WTC11 (cell line): ENCODE results near the gene SGSM2.

Source experiments
- CREB1 ChIP-seq: sonication (generic); formaldehyde crosslinking; IDR thresholded peaks from 2 replicates; pipeline ENCODE4 v1.8.0; 2023; ENCODE audit warnings: mild to moderate bottlenecking, missing genetic modification reagents
- CTCF ChIP-seq: fragments of 200-600 bp; IDR thresholded peaks from 2 replicates; pipeline ENCODE4 v1.8.0; 2022; ENCODE audit warnings: antibody characterized with exemption
- ETV6 ChIP-seq: sonication (generic); formaldehyde crosslinking; IDR thresholded peaks from 2 replicates; pipeline ENCODE4 v1.8.1; 2022; ENCODE audit warnings: mild to moderate bottlenecking, missing genetic modification reagents
- MYBL2 ChIP-seq: sonication (generic); formaldehyde crosslinking; IDR thresholded peaks from 2 replicates; pipeline ENCODE4 v1.8.1; 2023; ENCODE audit warnings: mild to moderate bottlenecking, moderate library complexity, missing genetic modification reagents
- NFYB ChIP-seq: sonication (generic); formaldehyde crosslinking; conservative IDR thresholded peaks from 2 replicates; pipeline ENCODE4 v1.8.0; 2022; ENCODE audit warnings: low read depth, missing genetic modification reagents
- RELA ChIP-seq: sonication (generic); formaldehyde crosslinking; IDR thresholded peaks from 2 replicates; pipeline ENCODE4 v1.8.1; 2022; ENCODE audit warnings: missing genetic modification reagents, mild to moderate bottlenecking, borderline replicate concordance
- SMAD4 ChIP-seq: sonication (generic); formaldehyde crosslinking; IDR thresholded peaks from 2 replicates; pipeline ENCODE4 v1.8.0; 2022; ENCODE audit warnings: mild to moderate bottlenecking, missing genetic modification reagents
- SP1 ChIP-seq: sonication (generic); formaldehyde crosslinking; conservative IDR thresholded peaks from 2 replicates; pipeline ENCODE4 v1.8.1; 2022; ENCODE audit warnings: missing genetic modification reagents
- TF ChIP-seq, protein P1 (sequence below): sonication (generic); formaldehyde crosslinking; IDR thresholded peaks from 2 replicates; pipeline ENCODE4 v1.8.1; 2023; ENCODE audit warnings: mild to moderate bottlenecking, missing genetic modification reagents, moderate library complexity
- TF ChIP-seq, protein P2 (sequence below): sonication (generic); formaldehyde crosslinking; IDR thresholded peaks from 2 replicates; pipeline ENCODE4 v1.8.1; 2022; ENCODE audit warnings: mild to moderate bottlenecking, moderate library complexity, missing genetic modification reagents

DNA sequence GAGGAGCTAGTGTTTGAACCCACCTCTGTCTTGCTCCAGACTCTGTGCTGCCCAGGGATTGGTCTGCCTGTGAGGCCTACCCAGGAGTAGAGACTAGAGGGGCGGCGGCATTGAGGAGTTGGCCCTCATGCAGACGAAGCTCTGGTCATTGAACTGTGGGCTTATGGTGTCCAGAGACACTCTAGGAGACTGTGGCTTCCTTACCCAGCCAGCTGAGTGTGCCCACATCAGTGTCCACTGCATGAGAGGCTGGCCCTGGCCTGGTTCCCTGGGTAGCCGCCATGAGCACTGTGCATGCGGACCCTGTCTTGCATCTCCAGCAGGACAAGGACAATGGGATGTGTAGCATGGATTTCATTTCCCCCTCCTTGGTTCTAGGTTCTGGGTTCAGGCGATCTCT lies 14.0 kb downstream of the SGSM2 start:
- TF ChIP-seq, protein P1, sequence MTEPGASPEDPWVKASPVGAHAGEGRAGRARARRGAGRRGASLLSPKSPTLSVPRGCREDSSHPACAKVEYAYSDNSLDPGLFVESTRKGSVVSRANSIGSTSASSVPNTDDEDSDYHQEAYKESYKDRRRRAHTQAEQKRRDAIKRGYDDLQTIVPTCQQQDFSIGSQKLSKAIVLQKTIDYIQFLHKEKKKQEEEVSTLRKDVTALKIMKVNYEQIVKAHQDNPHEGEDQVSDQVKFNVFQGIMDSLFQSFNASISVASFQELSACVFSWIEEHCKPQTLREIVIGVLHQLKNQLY (CRISPR knock-in tag): no peak
- TF ChIP-seq, protein P2, sequence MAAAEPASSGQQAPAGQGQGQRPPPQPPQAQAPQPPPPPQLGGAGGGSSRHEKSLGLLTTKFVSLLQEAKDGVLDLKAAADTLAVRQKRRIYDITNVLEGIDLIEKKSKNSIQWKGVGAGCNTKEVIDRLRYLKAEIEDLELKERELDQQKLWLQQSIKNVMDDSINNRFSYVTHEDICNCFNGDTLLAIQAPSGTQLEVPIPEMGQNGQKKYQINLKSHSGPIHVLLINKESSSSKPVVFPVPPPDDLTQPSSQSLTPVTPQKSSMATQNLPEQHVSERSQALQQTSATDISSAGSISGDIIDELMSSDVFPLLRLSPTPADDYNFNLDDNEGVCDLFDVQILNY (CRISPR knock-in tag): no peak
- no peak for TF ChIP-seq SMAD4 (CRISPR knock-in tag)
- no peak for TF ChIP-seq CREB1
- TF ChIP-seq SP1 (CRISPR knock-in tag): no peak
- no peak for TF ChIP-seq ETV6 (CRISPR knock-in tag)
- no peak for TF ChIP-seq MYBL2 (CRISPR knock-in tag)
- no peak for TF ChIP-seq CTCF
- TF ChIP-seq NFYB (CRISPR knock-in tag): no peak
- no peak for TF ChIP-seq RELA (CRISPR knock-in tag)
